A204.1 (cell line): ENCODE data around the gene RIN3.

Experiments
- FAIRE-seq: peaks from 2 replicates; lab custom pipeline; 2012; peaks lifted over from hg19 to GRCh38; lab: Jason Lieb, UNC

RIN3 gene, protein sequence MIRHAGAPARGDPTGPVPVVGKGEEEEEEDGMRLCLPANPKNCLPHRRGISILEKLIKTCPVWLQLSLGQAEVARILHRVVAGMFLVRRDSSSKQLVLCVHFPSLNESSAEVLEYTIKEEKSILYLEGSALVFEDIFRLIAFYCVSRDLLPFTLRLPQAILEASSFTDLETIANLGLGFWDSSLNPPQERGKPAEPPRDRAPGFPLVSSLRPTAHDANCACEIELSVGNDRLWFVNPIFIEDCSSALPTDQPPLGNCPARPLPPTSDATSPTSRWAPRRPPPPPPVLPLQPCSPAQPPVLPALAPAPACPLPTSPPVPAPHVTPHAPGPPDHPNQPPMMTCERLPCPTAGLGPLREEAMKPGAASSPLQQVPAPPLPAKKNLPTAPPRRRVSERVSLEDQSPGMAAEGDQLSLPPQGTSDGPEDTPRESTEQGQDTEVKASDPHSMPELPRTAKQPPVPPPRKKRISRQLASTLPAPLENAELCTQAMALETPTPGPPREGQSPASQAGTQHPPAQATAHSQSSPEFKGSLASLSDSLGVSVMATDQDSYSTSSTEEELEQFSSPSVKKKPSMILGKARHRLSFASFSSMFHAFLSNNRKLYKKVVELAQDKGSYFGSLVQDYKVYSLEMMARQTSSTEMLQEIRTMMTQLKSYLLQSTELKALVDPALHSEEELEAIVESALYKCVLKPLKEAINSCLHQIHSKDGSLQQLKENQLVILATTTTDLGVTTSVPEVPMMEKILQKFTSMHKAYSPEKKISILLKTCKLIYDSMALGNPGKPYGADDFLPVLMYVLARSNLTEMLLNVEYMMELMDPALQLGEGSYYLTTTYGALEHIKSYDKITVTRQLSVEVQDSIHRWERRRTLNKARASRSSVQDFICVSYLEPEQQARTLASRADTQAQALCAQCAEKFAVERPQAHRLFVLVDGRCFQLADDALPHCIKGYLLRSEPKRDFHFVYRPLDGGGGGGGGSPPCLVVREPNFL

DNA sequence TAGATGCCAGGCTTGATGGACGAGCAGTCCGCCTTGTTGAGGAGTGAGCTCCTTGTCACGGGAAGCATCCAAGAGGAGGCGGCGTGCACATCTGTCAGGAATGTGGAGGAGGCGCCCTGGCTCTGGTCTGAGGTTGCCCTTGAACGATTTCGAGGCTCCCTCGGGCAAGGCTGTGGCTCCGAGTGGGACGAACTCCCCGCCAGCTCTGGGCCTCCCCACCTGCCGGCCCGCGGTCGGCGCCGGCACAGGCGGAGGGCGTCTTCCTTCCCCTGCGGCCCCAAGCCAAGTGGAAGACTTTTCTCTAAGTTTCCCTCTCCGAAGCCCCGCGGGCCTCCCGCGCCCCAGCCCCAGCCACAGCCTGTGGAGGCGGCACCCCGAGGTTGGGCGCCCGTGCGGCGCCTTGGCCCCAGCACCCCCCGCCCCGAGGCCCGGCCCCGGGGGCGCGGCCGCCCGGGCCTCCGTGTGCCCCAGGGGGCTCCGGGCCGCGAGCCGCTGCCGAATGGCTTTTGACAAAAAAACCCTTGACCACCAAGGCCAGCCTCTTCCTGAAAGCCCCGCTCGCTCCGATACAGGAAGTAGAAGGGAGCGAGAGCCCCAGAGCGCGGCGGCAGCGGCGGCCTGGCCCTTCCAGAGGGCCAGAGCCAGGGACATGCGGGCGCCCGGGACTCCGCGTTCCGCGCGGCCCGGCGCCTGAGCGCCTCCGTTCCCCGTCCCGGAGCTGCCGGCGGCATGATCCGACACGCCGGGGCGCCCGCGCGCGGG lies at the start of gene RIN3:
TSS of gene RIN3 (plus strand) at position 578 of the 762 bp plus-strand sequence. CDS start at position 730, 152 bp downstream.
- FAIRE-seq: no peak

DNA sequence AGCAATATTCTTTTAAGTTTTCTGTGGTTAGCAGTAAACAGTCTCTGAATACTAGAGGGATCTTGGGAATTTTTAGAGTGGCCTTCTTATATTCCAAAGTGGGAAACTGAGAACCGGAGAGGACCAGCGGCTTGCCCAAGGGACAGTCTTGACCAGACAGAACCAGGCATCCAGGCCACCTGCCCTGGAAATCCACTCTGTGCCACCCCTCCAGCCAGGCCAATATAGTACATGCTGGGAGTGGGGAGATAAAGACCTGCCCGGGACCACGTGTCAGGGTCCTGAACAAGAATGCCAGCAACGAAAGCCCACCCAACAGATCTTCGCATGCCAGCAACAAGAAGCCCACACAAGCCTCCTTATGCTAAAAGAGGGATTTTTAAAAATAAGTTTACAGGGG lies 49.4 kb upstream of the RIN3 start:
- FAIRE-seq: no peak

DNA sequence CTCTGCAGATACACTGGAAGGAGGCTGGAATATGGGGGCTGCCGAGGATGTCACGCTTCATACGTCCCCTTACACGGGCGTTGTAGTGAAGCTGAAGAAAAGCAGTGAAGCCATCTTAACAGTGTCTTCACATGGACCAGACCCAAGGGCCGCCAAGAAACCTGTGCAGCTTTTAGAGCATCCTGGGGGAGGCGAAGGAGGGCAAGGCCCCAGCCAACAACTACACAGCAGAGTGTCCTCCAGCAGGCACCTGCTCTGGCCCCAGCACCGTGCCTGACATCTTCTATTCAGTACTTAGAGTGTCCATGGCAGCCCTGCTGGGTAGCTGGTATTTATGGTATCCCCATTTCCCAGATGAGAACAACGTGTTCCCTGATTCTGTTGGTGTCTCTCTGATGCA lies 48.9 kb upstream of the RIN3 start:
- no peak for FAIRE-seq

DNA sequence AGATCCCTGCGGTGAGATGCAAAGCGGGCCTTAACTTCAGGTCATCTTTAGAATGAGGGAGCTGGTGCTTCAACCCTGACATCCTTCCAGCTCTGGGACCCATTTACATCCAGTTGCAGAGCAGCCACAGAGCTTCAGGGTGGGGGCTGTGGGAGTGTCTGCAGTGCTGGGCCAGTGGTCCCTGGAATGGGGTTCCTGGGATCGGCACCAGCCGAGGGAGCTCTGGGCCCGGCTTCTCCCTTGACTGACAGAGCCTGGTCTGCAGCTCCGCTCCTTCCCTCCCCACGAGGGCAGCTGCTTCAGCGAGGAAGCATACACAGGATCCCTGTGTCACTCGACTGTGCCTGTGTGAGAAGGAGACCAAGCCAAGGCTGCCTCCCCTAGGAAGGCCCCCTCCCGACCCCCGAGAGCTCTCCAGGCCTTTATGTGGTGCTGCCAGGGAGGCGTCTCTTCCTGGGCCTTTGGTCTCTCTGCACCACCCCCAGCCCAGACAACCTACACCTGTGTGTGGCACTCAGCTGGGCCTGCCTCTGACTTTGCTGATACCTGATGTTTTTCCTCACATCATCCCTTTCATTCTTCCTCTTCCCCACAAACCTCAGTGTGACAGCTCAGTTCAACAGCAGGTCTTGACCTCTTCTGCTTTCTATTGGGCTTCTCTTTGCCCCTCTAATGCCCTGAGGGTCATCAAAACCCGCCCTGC lies 48.1 kb upstream of the RIN3 start:
- no peak for FAIRE-seq

DNA sequence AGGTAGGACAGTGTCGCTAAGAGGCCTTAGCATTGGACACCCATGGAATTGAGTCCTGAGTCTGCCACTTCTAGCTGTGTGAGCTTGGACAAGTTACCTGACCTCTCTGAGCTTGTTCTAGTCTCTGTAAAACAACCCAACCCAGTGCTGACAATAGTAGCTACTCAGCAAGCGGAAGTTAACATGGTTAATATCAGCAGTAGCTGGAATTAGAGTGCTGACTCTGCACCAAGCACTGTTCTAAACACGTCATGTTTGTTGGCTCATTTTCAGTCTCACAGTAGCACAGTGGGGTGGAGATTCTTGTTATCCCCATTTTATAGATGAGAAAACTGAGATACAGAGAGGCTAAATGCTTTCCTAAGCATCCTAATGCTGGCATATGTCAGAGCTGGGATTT lies 47.5 kb upstream of the RIN3 start:
- FAIRE-seq: no peak

DNA sequence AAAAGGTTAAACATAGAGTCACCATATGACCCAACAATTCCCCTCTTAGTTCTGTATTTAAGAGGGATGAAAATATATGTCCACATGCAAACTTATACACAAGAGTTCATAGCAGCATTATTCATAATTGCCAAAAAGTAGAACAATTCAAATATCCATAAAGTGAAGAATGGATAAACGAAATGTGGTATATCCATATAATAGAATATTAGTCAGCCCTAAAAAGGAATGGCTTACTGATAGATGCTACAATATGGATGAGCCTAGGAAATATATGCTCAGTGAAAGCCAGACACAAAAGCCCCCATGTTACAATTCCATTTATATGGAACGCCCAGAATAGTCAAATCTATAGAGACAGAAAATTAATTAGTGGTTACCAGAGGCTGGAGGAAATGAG lies 44.1 kb upstream of the RIN3 start:
- FAIRE-seq: no peak

DNA sequence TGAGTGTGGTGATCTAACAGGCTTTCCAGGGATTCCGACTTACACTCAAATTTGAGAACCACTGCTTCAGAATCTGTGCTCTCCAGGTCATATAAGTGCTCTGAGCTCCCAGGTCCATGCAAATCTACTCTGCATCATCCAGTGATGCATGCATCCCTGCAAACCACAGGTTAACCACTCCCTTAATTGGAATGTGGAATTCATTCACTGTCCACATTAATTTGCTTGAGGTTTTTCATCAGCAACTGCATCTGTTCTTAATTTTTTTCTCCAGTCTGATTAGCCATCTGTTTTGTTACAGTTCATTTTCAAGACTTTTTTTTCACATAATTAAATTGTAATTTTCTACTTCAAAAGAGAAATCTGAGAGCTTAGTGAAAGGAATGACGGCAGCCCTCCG lies 43.4 kb upstream of the RIN3 start:
- FAIRE-seq: no peak

DNA sequence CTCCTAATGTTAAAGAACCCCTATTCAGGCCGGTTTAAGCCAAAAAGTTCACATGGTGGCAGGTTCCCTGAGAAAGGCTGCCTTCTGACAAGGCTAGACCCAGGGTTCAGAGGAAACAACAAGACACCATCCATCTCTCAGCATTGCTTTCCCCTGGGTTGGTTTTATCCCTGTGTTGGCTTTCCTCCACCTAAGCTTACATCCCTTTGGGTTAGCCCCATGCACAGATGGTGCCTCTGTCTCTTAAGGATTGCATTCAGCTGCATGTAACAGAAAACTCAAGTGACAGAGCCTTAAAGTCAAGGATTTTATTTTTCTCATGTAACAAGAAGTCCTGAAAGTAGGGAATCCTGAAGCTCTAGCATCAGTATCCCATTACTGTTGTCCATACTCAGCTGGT lies 42.8 kb upstream of the RIN3 start:
- no peak for FAIRE-seq

DNA sequence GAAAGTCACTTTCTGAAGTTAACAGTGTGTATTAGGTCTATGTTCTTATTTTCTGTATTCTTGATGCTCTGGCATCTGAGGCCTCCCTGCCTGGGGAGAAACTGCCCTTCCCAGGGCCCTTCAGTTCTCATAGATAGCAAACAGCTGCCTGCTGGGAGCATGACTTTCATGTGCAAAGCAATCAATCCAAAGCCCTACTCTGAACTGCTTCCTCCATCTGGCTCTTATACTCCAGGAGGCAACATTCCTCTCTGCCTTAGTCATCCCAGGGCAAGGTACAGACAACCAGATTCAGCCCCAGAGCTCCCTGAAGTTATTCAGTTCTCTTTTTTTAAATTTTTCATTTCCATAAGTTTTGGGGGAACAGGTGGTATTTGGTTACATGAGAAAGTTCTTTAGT lies 41.7 kb upstream of the RIN3 start:
- FAIRE-seq: no peak

DNA sequence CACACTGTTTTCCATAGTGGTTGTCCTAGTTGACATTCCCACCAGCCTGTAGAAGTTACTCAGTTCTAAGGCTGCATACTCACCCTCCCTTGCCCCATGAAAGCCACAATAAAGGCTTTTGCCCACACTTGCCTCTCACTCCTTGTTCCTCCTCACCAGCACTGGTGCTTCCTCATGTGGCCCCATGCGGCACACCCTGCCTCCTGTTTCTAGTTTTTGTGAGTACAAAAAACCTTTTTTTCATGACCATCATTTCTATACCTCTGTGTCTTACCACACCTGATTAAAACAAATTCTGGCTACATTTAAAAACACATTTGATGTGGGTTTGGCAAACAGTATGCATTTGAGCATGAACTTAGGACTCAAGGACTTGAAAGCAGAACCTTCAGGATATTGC lies 40.7 kb upstream of the RIN3 start:
- no peak for FAIRE-seq

DNA sequence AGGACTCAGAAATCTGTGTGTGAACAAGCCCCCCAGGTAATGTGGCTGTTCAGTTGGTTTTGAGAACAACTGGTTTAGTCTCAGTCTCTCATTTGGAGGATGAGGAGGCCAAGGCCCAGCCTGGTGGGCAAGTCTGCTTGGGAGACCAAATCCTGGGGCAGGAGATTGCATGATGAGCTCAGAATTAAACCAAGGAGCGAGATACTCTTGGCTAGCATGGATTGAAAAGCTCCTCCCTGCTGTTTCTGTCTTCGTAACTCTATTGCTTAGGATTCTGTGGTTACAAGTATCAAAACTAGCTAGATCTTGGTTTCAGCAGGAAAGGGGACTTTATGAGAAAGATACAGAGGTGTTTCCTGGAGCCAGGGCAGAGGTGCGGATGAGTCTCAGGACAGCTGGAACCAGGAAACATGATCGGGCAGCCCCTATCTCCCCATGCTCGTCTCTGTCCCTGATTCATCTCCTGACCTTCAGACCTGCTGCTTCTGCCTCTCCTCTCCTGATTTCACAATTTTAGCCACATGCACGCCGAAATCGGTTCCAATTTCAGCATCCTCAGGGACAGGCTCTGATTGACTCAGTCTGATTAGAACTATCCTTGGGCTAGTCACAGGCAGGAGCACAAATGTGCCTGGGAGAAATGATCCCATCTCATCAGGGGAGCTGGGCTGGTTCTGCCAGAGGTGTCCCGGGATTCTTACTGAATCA lies 40.2 kb upstream of the RIN3 start:
- FAIRE-seq: no peak

DNA sequence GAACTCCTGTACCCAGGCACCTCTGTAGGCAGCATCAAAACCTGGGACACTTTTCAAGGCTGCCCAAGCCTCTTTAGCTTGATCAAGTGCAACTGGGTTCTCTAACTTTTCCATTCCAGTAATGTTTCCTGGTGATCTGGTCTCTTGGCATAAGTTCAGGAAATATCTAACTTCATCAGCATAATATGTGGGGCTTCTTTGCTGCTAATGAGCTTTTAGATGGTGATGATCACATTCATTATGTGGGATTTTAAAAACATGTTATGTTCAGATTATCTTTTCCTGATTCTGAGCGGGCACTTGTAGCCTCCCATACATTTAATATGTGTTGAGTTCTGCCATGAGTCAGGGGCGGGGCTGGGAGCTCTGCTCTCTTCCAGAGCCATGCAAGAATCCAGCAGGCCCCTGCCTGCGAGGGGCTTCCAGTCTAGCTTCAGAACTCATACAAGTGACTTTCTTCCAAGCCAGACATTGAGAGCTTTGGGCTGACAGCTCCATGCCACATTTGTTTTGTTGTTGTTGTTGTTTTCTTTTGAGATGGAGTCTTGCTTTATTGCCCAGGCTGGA lies 39.5 kb upstream of the RIN3 start:
- FAIRE-seq: no peak

DNA sequence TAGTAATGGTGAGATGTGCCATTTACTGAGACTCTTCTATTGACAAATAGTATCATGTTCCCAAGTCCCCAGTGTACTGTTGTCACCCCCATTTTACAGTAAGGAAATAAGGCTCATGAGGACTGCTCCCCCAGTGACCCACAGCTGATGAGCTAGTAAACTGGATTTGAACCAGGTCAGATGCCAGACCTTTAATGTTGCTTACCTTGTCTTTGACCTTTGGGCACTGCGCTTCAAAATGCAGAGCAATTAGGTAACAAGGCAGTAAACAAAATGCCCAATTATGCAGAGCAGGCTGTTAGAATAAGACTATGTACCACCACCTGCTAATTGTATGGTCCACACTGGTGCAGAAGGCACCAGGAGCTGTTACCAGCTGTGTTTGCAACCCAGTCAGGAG lies 38.5 kb upstream of the RIN3 start:
- FAIRE-seq: no peak

DNA sequence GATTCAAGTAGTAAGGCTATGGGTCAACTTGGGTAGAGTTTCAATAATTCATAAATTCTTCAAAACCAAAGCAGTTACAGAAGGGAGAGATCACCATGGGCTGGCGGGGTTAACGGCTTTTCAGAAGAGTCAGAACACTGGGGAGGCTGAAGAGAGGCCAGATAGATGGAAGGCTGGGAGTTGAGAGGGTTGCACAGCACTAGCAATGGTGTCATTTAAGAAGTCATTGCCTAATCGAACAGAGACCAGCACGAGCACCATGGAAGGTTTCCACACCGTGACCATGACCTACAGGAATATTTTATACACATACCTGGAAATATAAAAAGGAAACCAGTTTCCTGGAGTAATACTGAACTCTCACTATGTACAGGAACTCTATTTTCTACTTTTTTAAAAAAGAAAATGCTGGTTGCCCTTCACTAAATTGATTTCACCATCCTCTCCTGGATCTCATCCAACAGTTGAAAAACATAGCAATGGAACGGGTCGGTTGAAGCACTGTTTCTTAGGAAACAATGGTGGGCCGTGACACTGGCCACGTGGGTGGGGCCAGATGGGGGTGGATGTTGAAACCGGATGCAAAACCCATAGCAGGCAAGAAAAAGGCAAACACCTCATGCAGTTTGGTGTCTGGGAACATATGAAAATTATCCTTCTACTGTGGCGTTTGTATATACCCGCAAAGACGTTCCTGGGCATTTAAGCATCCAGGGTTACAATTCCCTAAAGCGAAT lies 38.0 kb upstream of the RIN3 start:
- FAIRE-seq: no peak

DNA sequence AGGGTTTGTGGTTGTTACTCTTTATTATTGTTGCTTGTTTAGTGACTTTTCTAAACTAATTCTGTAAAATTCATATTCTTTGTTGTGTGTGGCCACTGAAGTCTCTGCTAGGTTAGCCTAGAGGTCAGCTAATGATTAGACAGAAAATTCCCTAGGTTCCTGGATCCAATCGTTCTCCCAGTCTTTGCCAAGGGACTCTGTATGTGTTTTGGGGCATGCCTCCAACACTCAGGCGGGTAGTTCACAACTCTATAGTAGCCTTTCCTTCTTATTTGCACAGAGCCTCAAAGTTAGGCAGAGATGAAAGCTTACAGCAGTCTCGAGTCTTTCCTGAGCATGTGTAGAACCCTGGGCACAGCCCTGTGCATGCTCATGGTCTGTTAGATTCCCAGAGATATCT lies 32.7 kb upstream of the RIN3 start:
- FAIRE-seq: no peak

DNA sequence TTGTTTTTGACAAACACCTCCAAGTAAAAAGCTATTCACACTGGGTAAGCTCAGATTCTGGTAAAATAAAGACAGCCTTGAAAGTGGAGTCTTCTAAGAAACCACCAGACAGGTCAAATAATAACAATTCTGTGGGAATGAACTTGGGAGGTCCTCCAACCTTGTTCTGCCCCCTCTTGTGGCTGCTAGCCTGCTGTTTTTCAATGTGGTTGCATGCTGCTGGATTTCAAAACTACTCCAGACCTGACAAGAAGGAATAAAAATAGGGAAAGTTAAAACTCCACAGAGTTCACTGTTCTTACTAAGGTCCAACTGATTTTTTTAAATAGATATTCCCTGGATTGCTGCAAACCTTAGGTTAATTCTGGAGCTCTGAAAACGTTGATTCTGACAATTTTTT lies 32.2 kb upstream of the RIN3 start:
- no peak for FAIRE-seq

DNA sequence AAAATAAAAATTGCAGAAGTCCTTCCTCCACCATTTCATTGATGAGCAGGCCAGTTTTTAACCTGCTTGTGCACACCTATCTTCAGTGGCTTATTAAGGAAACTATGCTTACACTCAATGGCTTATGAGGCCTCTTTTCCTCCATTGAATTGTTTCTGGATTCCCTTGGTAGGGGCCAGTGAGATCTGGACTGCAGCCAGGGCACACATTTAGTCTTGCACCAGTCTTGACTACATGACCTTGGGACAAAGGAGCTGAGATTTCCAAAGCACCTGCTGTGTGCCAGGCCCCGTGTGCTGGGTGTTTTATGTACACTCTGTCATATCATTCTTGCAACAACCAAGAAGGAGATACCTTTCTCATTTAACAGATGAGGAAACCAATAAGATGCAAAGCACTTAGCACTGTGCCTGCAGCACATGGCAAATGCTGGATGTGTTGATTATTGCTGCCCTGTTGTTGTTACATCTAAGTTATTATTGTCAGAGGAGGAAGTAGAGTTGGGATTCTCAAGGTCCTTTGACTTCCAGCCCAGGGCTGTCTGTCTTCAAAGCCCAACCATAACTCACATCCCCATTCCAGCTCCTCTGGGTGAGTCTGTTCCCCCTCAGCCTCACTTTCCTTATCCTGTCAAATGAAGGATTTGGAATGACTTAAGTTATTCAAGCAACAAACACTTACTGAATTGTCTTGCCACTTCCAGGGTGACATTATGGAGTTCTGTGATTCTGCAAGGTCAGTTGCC lies 31.6 kb upstream of the RIN3 start:
- FAIRE-seq: no peak

DNA sequence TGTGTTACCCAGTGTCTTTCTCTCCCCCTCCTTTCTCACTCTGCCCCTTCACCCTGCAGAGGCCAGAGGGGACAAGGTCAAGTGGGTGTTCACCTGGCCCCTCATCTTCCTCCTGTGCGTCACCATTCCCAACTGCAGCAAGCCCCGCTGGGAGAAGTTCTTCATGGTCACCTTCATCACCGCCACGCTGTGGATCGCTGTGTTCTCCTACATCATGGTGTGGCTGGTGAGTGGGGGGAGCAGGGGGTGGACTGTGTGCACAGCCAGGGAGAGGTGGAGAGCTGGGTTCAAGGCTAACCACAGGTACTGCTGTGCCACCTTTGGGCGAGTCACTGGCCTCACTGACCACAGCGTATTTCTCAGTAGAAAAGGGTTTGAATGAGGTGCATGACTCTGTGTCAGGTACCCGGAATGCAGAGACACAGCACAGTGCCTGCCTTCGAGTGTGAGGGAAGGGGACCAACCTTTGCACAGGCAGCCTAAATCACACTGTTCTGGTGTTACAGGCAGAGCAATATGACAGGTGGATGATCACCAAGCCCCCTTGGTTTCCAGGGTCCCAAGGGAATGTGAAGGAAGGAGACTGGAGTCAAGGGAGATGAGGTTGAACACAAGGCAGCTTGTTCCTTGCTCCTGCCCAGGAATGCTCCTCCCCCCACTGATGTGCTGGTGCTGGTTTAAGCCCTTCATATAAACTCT lies 30.8 kb upstream of the RIN3 start:
- FAIRE-seq: no peak
